ENCODE data around the gene KIF23.

- TF ChIP-seq CTCF (conservative IDR thresholded peaks at IDR 0.05; ENCODE audit: low read length) (no peak), EZH2phosphoT487 (IDR thresholded peaks at IDR 0.05; ENCODE audit: borderline replicate concordance, low read depth, low read length) (no peak)
Measured at GRCh38 chr15:69444686-69445085, 30.5 kb downstream of the KIF23 start.
